ENCODE results near the gene OAS2. TPM values are rescaled to one million over a fixed set of nuclear protein-coding genes. Genes with fewer than 3 reads are reported as not detected.

Gene OAS2
- total and polyA plus RNA-seq, 2 of the 8 experiments (the other 6 are each of a cell fraction or from before 2014, with no cell fraction given) = 0.06 TPM; not detected in 1

DNA sequence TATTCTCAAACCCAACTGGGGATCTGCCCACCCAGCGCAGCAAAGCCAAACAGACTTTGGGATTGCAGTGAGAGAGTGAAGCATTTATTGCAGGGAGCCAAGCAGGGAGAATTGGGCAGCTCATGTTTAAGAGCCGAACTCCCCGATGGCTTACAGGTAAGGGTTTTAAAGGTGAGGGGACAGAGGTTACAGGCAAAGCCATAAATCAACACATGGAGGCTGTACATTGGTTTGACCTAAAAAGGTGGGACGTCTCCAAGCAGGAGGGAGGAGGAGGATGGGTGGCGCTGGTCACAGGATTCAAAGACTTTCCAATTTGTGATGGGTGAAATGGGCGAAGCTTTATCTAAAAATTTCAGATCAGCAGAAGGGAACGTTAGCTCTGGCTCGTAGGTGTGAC, 18.2 kb downstream of the OAS2 start (continued):
- TF ChIP-seq CTCF (IDR thresholded peaks at IDR 0.05; ENCODE audit: control extremely low read depth in 1 of 3, insufficient read depth in 1 of 3, low read depth in 1 of 3, low read length in 3 of 3) = no peak
- TF ChIP-seq CEBPB (IDR thresholded peaks at IDR 0.05; ENCODE audit: low read depth, low read length) = no peak
- TF ChIP-seq CREB1 (IDR thresholded peaks at IDR 0.05) = no peak
- TF ChIP-seq KDM5A (IDR thresholded peaks at IDR 0.05; ENCODE audit: low read length) = no peak
- no peak for TF ChIP-seq TEAD4 (IDR thresholded peaks at IDR 0.05; ENCODE audit: low read depth, low read length)
- no peak for TF ChIP-seq SIN3A (conservative IDR thresholded peaks at IDR 0.05 in 1 of 2, IDR thresholded peaks at IDR 0.05 in 1 of 2; ENCODE audit: low read depth in 1 of 2, low read length in 2 of 2)
- no peak for TF ChIP-seq SIX5 (IDR thresholded peaks at IDR 0.05; ENCODE audit: low read depth, low read length)
- no peak for TF ChIP-seq CBX8 (IDR thresholded peaks at IDR 0.05; ENCODE audit: borderline replicate concordance, low read depth, low read length)
- no peak for TF ChIP-seq ATF2 (IDR thresholded peaks at IDR 0.05; ENCODE audit: low read length)
- no peak for TF ChIP-seq BCL11A (IDR thresholded peaks at IDR 0.05; ENCODE audit: low read depth in 2 of 2, low read length in 2 of 2)
